Esophagus muscularis mucosa (tissue), 3 donors: ENCODE data around the gene SEC24D.

Experiments used
- POLR2A ChIP-seq: fragments of 450-650 bp; IDR thresholded peaks from one replicate; pipeline ENCODE4 v1.6.1; 2017; ENCODE audit warnings: antibody characterized with exemption, moderate library complexity, mild to moderate bottlenecking, low read depth
- TF ChIP-seq, protein P1 (sequence below), 3 experiments: fragments of 200-600 bp in 2 of 3; fragments of 450-650 bp in 1 of 3; sonication (generic) in 2 of 3; IDR thresholded peaks; one replicate each; pipeline ENCODE4 v1.5.1; 2017 to 2019; ENCODE audit warnings: antibody characterized with exemption in 3 of 3, mild to moderate bottlenecking in 2 of 3, moderate library complexity in 1 of 3

DNA sequence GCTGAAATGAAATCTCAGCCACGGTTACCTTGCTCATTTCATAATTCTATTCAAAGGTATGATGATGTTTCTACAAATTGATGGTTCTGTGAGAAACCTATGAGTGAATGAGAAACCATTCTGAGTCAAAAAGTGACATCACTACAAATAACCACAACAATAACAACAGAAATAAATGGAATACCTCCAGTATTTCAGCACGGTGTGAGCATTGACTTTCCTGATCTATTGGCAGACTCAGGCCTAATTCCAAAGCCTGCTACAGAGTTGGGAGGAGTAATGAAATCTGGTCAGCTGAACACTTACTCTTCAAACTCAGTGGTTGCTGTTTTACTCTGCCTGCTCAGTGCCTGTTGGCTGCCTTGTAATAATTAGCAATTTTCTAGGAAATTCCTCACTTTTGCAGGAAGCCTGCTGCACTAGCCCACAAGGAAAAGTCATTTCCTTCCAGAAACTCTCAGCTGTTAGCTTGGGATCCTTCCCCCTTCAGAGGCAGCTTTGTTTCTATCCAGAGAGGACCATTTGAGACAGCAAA lies 33.9 kb upstream of the SEC24D start:
- TF ChIP-seq, protein P1, sequence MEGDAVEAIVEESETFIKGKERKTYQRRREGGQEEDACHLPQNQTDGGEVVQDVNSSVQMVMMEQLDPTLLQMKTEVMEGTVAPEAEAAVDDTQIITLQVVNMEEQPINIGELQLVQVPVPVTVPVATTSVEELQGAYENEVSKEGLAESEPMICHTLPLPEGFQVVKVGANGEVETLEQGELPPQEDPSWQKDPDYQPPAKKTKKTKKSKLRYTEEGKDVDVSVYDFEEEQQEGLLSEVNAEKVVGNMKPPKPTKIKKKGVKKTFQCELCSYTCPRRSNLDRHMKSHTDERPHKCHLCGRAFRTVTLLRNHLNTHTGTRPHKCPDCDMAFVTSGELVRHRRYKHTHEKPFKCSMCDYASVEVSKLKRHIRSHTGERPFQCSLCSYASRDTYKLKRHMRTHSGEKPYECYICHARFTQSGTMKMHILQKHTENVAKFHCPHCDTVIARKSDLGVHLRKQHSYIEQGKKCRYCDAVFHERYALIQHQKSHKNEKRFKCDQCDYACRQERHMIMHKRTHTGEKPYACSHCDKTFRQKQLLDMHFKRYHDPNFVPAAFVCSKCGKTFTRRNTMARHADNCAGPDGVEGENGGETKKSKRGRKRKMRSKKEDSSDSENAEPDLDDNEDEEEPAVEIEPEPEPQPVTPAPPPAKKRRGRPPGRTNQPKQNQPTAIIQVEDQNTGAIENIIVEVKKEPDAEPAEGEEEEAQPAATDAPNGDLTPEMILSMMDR (IDR thresholded peaks at IDR 0.05) = no peak
- no peak for TF ChIP-seq POLR2A
